Activated effector memory CD4-positive, alpha-beta T cell treated with Interleukin-2 at 50 U/mL for 16 hours (primary cell): ENCODE results near the gene MYO7A.

Experiments used
- DNase-seq: peaks from one replicate; pipeline ENCODE4 v3.0.0-alpha.2; 2020

MYO7A gene

GRCh38 chr11:77202941-77203900 is 75.2 kb downstream of the MYO7A start:
- DNase-seq = no peak

DNA sequence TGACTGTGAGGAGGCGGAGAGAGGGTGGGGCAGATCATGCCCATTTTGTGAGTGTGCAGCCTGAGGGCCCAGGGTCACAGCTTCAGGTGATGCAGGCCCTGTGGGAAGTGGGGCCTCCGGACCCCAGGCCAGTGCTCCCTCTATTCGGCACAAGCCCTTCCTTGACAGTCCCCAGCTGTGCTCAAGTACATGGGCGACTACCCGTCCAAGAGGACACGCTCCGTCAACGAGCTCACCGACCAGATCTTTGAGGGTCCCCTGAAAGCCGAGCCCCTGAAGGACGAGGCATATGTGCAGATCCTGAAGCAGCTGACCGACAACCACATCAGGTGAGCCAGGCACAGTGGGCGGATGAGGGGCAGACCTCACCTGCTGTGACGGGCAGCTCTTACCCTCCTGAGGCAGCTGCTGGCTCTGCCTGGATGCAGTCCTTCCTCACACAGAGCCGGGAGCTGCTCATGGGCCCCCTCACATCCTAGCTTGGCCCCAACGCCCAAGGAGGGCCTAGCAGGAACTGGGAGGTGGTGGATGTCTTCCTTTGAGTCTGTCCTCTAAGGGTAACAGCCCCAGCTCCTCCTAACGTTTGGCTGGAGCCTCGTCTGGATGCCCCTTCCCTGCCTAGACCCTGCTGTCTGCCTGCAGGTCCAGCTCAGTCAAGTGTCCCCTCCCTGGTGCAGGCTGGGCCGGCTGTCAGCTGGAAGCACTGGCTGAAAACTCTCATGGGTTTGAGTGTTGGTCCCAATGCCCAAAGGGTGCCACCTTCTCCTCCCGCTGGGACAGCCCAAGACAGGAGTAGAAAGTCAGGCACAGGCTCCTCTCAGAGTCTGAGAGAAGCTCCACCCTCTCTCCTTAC is 76.1 kb downstream of the MYO7A start:
- no peak for DNase-seq

DNA sequence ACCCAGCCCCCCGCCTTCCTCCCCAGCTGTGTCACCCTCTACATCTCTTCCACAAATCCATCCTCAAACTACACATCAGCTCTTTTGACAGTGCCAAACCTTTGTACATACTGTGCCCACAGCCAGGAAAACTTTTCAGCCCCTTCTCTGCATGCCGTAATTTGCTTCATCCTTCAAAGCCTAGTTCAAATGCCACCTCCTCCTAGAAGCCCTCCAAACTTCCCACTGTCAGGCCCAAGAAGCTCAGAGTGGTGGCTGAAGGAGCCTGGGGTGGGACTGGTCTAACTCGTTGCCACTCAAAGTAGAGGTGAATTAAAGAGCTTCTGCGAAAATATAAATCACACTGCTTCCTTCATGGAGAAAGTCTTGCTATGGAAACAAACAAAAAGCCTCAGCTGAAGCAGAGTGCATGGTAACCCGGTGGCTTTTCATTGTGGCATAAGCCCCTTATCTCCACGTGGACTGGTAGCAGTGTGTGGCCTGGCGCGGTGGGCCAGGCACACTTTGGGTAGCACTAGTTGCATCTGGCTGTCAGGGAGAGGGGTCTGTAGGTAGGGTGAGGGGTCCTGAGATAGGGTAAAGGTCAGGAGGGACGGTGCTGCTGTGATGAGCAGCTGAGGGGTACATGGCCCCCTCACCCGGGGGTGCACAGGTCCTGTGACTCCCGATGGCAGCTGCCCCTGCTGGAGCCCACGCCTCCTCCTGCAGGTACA is 76.9 kb downstream of the MYO7A start:
- DNase-seq = no peak

DNA sequence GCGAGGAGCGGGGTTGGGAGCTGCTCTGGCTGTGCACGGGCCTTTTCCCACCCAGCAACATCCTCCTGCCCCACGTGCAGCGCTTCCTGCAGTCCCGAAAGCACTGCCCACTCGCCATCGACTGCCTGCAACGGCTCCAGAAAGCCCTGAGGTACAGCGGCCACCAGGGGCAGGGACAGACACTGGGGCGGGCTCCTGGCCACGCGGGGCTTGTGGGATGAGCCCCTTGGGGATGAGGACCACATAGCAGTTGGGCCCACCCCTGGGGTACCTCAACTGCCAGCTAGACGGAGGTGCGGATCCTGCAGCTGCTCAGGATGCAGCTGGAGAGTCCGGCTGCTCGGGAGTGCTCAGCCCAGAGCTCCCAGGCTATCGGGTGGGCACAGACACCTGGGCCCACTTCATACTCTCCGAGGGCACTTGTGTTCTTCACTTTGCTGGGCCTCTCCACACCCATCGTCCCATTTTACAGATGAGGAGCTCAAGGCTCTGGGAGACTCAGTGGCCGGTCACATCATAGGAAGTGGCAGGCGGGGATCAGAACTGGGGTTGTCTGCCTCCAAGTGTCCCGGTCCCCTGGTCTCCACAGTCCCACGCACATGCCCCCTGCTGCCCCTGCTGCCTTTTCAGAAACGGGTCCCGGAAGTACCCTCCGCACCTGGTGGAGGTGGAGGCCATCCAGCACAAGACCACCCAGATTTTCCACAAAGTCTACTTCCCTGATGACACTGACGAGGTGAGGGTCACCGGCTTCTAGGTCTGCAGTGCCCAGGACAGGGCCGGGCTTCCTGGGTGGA is 77.6 kb downstream of the MYO7A start:
- DNase-seq = no peak

DNA sequence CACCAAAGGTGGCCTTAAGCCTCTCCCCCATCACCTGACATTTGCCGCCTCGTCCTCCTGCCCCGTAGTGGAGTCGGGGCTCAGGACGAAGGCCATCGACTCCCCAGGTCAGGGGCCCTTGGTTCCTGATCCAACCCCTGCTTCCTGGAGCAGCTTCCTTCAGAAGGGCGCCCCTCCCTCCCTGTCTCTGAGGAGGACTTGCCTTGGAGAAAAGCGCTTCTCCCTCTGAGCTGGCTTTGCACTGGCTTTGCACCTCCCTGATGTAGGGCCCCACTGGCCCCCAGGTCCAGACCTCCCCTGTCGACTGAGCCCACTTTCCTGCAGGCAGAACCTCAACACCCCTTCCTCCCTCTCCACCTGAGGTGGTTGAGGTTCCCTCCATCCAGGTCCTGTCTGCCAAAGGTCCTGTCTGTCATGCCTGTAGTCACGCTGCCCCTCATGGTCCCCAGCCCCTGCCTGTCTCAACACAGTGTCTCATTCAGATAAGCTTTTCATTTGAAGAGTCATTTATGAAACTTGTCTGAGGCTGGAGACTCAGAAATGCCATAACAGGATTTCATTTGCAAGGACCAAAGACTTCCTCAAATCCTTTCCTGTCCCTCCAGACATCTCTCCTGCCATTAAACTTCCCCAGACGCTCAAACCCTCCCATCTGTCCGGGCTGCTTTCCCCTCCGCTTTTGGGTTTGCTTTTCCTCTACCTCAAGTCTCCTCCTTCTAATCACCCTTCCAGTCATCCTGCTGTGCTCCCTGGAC is 78.4 kb downstream of the MYO7A start:
- DNase-seq = no peak

DNA sequence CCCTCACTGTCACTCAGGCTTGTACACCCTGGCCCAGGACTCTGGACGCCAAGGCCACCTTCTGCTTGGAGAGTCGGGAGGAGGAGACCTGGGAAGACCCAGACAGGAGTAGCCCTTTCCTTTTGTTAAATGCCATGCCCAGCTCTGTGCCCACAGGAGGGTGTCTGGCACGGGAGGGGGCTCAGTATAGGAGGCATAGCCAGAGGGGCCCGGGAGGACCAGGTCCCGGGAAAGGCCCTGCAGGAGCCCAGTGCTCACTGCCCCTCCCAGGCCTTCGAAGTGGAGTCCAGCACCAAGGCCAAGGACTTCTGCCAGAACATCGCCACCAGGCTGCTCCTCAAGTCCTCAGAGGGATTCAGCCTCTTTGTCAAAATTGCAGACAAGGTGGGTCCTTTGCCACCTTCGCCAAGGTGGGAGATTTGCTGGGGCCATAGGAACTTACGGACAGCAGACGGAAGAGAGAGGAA is 79.0 kb downstream of the MYO7A start:
- no peak for DNase-seq

- DNase-seq = no peak
Measured at GRCh38 chr11:77207618-77208313, 79.7 kb downstream of the MYO7A start.

GRCh38 chr11:77208535-77208934 is 80.5 kb downstream of the MYO7A start:
- DNase-seq = no peak

DNA sequence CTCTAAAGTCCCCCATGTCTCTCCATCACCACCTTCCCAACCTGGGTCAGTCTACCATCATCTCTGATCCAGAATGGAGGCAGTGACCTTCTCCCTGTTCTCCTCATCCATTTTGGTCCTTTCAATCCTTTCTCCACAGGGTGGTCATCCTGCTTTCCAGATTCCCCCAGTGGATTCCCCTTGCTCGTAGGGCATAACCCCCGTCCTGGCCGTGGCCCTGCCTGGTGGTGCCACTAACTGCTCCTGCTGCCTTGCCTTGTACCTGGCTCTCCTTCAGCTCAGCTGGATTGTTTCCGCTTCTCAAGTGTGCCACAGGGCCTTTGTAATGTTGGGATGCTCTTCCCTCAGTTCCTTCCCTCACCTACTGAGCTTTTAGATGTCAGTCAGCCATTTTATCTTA is 81.6 kb downstream of the MYO7A start:
- DNase-seq = no peak

DNA sequence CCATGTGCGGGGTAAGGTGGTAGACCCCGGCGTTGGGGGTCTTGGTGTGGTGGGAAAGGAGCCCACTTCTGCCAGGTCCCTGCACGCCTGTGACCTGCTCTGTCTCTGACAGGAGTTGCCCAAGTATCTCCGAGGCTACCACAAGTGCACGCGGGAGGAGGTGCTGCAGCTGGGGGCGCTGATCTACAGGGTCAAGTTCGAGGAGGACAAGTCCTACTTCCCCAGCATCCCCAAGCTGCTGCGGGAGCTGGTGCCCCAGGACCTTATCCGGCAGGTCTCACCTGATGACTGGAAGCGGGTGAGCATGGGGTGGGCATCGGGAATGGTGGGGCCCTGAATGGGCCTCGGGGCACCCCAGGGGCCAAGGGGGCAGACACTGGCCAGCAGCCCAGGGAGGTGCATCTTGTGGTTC is 83.0 kb downstream of the MYO7A start:
- no peak for DNase-seq

DNA sequence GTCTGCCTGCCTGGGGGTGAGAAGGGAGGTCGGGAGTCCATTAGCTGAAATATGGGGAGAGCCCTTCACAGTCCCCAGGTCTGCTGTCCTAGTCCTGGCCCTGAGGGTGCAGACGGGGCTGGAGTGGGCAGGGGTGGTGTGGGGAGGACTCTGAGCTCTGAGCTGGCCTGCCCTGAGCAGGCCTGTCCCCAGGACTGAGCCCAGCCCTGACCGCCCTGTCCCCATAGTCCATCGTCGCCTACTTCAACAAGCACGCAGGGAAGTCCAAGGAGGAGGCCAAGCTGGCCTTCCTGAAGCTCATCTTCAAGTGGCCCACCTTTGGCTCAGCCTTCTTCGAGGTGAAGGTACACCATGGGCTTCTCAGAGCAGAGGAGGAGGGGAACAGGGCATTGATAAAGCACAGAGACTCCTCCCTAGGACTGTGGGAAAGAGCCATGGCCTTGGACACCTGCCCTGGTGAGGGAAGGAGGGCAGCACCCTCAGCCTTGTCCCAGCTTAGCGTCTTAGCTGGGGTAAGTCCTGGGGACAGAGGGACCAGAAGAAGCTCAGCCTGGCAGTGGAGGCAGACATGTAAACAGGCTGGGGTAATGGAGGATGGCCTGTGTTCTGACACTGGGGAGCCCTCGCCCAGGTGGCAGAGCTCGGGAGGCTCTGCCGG is 83.7 kb downstream of the MYO7A start:
- DNase-seq = no peak

DNA sequence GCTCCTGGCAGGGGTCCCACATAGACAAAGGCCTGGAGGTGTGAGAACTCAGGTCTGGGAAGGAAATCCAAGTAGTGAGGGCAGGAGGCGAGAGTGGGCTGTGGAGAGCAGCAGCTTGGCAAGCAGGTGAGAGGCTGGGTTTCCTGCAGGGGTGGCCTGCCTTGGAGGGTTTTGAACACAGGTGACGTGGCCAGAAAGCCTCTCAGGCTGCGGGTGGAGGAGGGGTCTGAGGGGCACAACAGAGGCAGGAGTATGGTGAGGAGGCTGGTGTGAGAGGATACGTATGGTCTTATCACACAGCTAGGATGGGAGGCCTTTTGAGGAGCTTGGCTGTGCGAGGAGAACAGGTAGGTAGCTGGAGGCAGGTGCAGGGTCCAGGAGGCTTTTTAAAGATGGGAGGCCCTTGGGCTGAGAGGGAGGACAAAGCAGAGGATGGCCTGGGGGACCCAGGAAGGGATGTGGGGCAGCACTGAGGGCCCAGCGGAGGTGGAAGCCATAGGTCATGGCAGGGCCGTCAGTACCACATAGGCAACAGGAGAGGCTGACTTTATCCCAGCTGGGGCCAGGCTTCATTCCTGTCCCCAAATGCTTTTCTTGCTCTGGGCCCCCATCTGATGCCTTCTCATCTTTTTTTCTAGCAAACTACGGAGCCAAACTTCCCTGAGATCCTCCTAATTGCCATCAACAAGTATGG is 84.4 kb downstream of the MYO7A start:
- DNase-seq = no peak

GRCh38 chr11:77213029-77213579 is 85.1 kb downstream of the MYO7A start:
- DNase-seq = no peak

DNA sequence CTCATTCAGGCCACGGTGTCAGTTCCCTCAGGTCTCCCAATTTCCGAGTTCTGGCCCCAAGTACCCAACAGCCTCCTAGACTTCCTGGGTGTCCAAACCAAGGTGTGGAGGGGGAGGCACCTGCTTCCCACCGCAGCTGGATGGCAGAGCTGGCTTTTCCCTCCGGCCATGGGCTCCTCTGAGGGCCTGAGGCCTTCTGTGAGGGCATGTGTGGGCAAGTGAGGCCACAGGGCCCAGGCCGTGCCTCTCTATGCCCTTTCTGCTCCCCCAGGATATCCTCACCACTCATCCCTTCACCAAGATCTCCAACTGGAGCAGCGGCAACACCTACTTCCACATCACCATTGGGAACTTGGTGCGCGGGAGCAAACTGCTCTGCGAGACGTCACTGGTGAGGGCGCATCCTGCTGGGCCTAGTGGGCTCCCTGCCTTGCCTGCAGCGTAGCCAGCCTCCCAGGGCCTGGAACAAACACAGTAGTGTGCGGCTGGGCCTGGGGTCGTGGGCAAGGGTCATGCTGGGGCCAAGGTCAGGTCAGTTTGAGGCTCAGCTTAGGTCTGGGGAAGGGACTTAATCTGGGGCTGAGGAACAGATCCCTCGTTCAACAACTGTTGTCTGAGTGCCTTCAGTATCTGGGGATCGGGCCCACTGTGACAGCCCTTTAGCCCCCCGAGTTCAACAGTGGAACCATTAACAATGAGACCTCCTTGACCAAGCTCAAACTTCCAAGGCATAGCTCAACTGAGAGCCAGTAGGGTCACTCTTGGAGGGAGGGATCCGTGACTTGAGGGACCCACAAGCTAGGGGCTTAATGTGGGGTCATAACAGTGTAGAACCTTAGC is 85.8 kb downstream of the MYO7A start:
- no peak for DNase-seq

GRCh38 chr11:77214557-77214956 is 86.5 kb downstream of the MYO7A start:
- no peak for DNase-seq

GRCh38 chr11:77215106-77215505 is 87.1 kb downstream of the MYO7A start:
- no peak for DNase-seq

- no peak for DNase-seq
Measured at GRCh38 chr11:77217156-77217555, 89.1 kb downstream of the MYO7A start.

GRCh38 chr11:77223797-77224196 is 95.8 kb downstream of the MYO7A start:
- DNase-seq = no peak
